Endothelial cell of umbilical vein (primary cell): ENCODE measurements around the gene AHRR. TPM values are rescaled to one million over a fixed set of nuclear protein-coding genes. Genes with fewer than 3 reads are reported as not detected.

ENCODE experiments used
- BruUV-seq: library from RNA; stranded (reverse); fragments of 400-500 nt; replicated peaks from 2 replicates; lab custom pipeline; 2021; lab: Mats Ljungman, UMichigan
- CTCF ChIA-PET: fragments of 300-600, 350-600 bp; sonication (Branson Sonifier 250); formaldehyde crosslinking; loops from one replicate; lab custom pipeline; 2021; ENCODE audit warnings: antibody characterized with exemption, inconsistent platforms; lab: Charles Lee
- POLR2A ChIA-PET: fragments of 300-600, 350-600 bp; sonication (Branson Sonifier 250); formaldehyde crosslinking; loops from one replicate; lab custom pipeline; 2021; ENCODE audit warnings: antibody characterized with exemption, inconsistent platforms; lab: Charles Lee
- DNase-seq: peaks from one replicate; pipeline ENCODE4 v3.0.0-alpha.2; 2011; ENCODE audit warnings: low read depth, low spot score
- FAIRE-seq: peaks from 2 replicates; lab custom pipeline; 2011; peaks lifted over from hg19 to GRCh38; lab: Jason Lieb, UNC
- H2AFZ ChIP-seq: 2 replicates; pipeline ENCODE4 v1.6.0; 2012; ENCODE audit warnings: low read depth, low read length, control low read depth, inconsistent platforms
- H3K27ac ChIP-seq: 2 replicates; pipeline ENCODE4 v1.5.1; 2011; ENCODE audit warnings: low read depth, mild to moderate bottlenecking, control low read depth, low read length, moderate library complexity; ENCODE audit not compliant: insufficient read depth
- H3K27me3 ChIP-seq, 2 experiments: 2 replicates each; pipeline versions ENCODE4 v1.6.0 to v1.6.1; 2011; ENCODE audit warnings: low read length in 2 of 2, mixed read lengths in 1 of 2; ENCODE audit not compliant: control insufficient read depth in 2 of 2, insufficient read depth in 2 of 2
- H3K36me3 ChIP-seq, 2 experiments: 2 replicates in 1 of 2; 3 replicates in 1 of 2; pipeline ENCODE4 v1.5.1; 2011; ENCODE audit warnings: low read length in 2 of 2, mild to moderate bottlenecking in 1 of 2, moderate library complexity in 1 of 2; ENCODE audit not compliant: control insufficient read depth in 2 of 2, insufficient read depth in 2 of 2; ENCODE audit errors: extremely low read depth in 1 of 2
- H3K4me1 ChIP-seq: 3 replicates; pipeline ENCODE4 v1.5.1; 2011; ENCODE audit warnings: mild to moderate bottlenecking, low read length; ENCODE audit not compliant: control insufficient read depth, insufficient read depth; ENCODE audit errors: extremely low read depth
- H3K4me2 ChIP-seq: 2 replicates; pipeline ENCODE4 v1.6.1; 2011; ENCODE audit warnings: low read length, control low read depth, mixed read lengths; ENCODE audit not compliant: insufficient read depth
- H3K4me3 ChIP-seq, 3 experiments: fragments of 200-600 bp in 1 of 3; sonication (generic), shearing (Covaris generic) in 1 of 3; replicated peaks in 1 of 3; 2 replicates each; pipeline ENCODE4 v1.5.1; 2011 to 2016; ENCODE audit warnings: control low read depth in 3 of 3, low read length in 3 of 3, mild to moderate bottlenecking in 2 of 3, inconsistent platforms in 1 of 3, low read depth in 1 of 3, moderate library complexity in 1 of 3; ENCODE audit not compliant: insufficient read depth in 1 of 3
- H3K79me2 ChIP-seq: 2 replicates; pipeline ENCODE4 v1.6.0; 2012; ENCODE audit warnings: low read length, inconsistent platforms; ENCODE audit not compliant: control insufficient read depth, insufficient read depth
- H3K9ac ChIP-seq: replicated peaks from 2 replicates; pipeline ENCODE3; 2011; ENCODE audit warnings: low read length, control low read depth; ENCODE audit not compliant: insufficient read depth; ENCODE audit errors: extremely low read depth
- H3K9me1 ChIP-seq: replicated peaks from 3 replicates; pipeline ENCODE4 v1.6.0; 2011; ENCODE audit warnings: mild to moderate bottlenecking, low read length; ENCODE audit not compliant: control insufficient read depth, insufficient read depth; ENCODE audit errors: extremely low read depth
- H3K9me3 ChIP-seq: replicated peaks from 2 replicates; pipeline ENCODE4 v1.5.1; 2012; ENCODE audit warnings: low read length, inconsistent platforms; ENCODE audit not compliant: control insufficient read depth, insufficient read depth
- H4K20me1 ChIP-seq: replicated peaks from 2 replicates; pipeline ENCODE3; 2011; ENCODE audit warnings: mild to moderate bottlenecking, low read length; ENCODE audit not compliant: control insufficient read depth, insufficient read depth; ENCODE audit errors: extremely low read depth
- EZH2 ChIP-seq: IDR thresholded peaks from 2 replicates; pipeline ENCODE4 v1.6.1; 2012; ENCODE audit warnings: borderline replicate concordance, low read depth, mild to moderate bottlenecking, moderate library complexity, low read length, inconsistent platforms; ENCODE audit not compliant: severe bottlenecking
- FOS ChIP-seq: IDR thresholded peaks from 2 replicates; pipeline ENCODE4 v1.6.1; 2011; ENCODE audit warnings: mild to moderate bottlenecking, low read length, moderate library complexity, borderline replicate concordance; ENCODE audit not compliant: insufficient read depth
- GATA2 ChIP-seq: IDR thresholded peaks from 2 replicates; pipeline ENCODE4 v1.7.0; 2011; ENCODE audit warnings: low read depth, mild to moderate bottlenecking, moderate library complexity, mixed read lengths, low read length; ENCODE audit not compliant: insufficient read length, insufficient read depth
- JUN ChIP-seq: IDR thresholded peaks from 2 replicates; pipeline ENCODE4 v1.6.1; 2011; ENCODE audit warnings: borderline replicate concordance, low read depth; ENCODE audit not compliant: insufficient read length, insufficient read depth
- MYC ChIP-seq: IDR thresholded peaks from one replicate; pipeline ENCODE4 v1.6.1; 2011; ENCODE audit warnings: mild to moderate bottlenecking, low read depth, low read length
- POLR2A ChIP-seq: IDR thresholded peaks from 2 replicates; pipeline ENCODE4 v1.6.1; 2012; ENCODE audit warnings: low read depth, mild to moderate bottlenecking, control low read depth, low read length
- POLR2AphosphoS5 ChIP-seq: IDR thresholded peaks from 2 replicates; pipeline ENCODE4 v1.6.1; 2012; ENCODE audit warnings: low read depth, mild to moderate bottlenecking, control low read depth, low read length, moderate library complexity; ENCODE audit not compliant: insufficient read depth
- dilution Hi-C: fragments of 300-500 bp; cut with MboI; formaldehyde crosslinking; loops from one replicate; pipeline ENCODE4 v1.15.0; 2019; ENCODE audit warnings: low sequenced_read_pairs; ENCODE audit not compliant: extremely low pct_ligation_motif_present
- intact Hi-C: fragments of 100-400 bp; cut with micrococcal nuclease; formaldehyde crosslinking; loops from one replicate; pipeline ENCODE4 v1.10.0; 2022
- polyA plus RNA-seq, 4 experiments: library from polyadenylated mRNA; depleted of rRNA in 3 of 4; stranded (reverse) in 3 of 4; unstranded in 1 of 4; fragments of >200 nt; gene quantifications; 2 replicates each; pipeline versions ENCODE4 v1.2.1 to v1.2.3, GENCODE V29; 2011 to 2012; ENCODE audit warnings: missing spikeins in 1 of 4
- total RNA-seq: library from RNA; stranded (reverse); gene quantifications from 2 replicates; pipeline ENCODE4 v1.2.3, GENCODE V29; 2021
- TF ChIP-seq, protein P1 (sequence below): IDR thresholded peaks from 2 replicates; pipeline ENCODE4 v1.6.1; 2011; ENCODE audit not compliant: insufficient read depth, insufficient read length
- TF ChIP-seq, protein P2 (sequence below), 2 donors: IDR thresholded peaks; 1 replicate in 1 of 2; 2 replicates in 1 of 2; pipeline ENCODE4 v1.5.1; 2011; ENCODE audit warnings: low read length in 2 of 2, mild to moderate bottlenecking in 2 of 2, moderate library complexity in 2 of 2, control low read depth in 1 of 2, inconsistent platforms in 1 of 2, low read depth in 1 of 2; ENCODE audit not compliant: insufficient read depth in 1 of 2; ENCODE audit errors: extremely low read depth in 1 of 2

AHRR gene
- total and polyA plus RNA-seq, 2 donors (not counting 3 experiments of a cell fraction or from before 2014, with no cell fraction given): 3.1 to 7.3 TPM

- Histone ChIP-seq H3K27me3 (peaks cover 5 to 10% of the 10 kb centered on the region in 2 experiments), H3K4me3 (peak overlapping the region; percentile 49 to 79 (median 55)), H3K9me1 (no peaks in the 10 kb centered on the region), H3K36me3 (peaks cover 0 to 2% of the 10 kb centered on the region in 2 experiments), H3K79me2 (peaks cover 4% of the 10 kb centered on the region), H3K4me1 (peaks cover 6% of the 10 kb centered on the region), H4K20me1 (no peaks in the 10 kb centered on the region), H3K9ac (peak overlapping the region; percentile 76), H3K9me3 (no peaks in the 10 kb centered on the region), H3K4me2 (peak overlapping the region; percentile 68), H3K27ac (peak overlapping the region; percentile 82), H2AFZ (peak overlapping the region; percentile 91)
- ChIA-PET POLR2A (interaction anchor here (0.6 kb wide), 1 partner anchor 1279 kb away, joined by 8 read pairs; no protein-coding TSS in a partner anchor), CTCF (interaction anchor here (1.2 to 3.5 kb wide), 4 partner anchors 24 to 430 kb away, joined by 3 to 23 read pairs (median 8); no protein-coding TSS in a partner anchor)
- DNase-seq (peak; percentile 75), FAIRE-seq (peak; percentile 90)
- TSS peak; percentile 46 for BruUV-seq
- dilution Hi-C loops (no loop called here), intact Hi-C loops (loop anchor here (5.0 kb wide), 1 partner anchor 139 kb away; the partner anchor contains the start of gene CEP72)
- TF ChIP-seq EZH2 (no peak), MYC (no peak), JUN (no peak), GATA2 (no peak), POLR2AphosphoS5 (peak; percentile 72), FOS (no peak), POLR2A (peak; percentile 63)
- TF ChIP-seq, protein P1, sequence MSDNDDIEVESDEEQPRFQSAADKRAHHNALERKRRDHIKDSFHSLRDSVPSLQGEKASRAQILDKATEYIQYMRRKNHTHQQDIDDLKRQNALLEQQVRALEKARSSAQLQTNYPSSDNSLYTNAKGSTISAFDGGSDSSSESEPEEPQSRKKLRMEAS: peak; percentile 80
- TF ChIP-seq, protein P2, sequence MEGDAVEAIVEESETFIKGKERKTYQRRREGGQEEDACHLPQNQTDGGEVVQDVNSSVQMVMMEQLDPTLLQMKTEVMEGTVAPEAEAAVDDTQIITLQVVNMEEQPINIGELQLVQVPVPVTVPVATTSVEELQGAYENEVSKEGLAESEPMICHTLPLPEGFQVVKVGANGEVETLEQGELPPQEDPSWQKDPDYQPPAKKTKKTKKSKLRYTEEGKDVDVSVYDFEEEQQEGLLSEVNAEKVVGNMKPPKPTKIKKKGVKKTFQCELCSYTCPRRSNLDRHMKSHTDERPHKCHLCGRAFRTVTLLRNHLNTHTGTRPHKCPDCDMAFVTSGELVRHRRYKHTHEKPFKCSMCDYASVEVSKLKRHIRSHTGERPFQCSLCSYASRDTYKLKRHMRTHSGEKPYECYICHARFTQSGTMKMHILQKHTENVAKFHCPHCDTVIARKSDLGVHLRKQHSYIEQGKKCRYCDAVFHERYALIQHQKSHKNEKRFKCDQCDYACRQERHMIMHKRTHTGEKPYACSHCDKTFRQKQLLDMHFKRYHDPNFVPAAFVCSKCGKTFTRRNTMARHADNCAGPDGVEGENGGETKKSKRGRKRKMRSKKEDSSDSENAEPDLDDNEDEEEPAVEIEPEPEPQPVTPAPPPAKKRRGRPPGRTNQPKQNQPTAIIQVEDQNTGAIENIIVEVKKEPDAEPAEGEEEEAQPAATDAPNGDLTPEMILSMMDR (IDR thresholded peaks at IDR 0.05; ENCODE audit: extremely low read depth in 1 of 2, insufficient read depth in 1 of 2, low read depth in 1 of 2, low read length in 2 of 2): no peak
Observed at GRCh38 chr5:472656-473550, 151.4 kb downstream of the AHRR start.
